ENCODE results near the gene NKIRAS2.

GRCh38 chr17:42023524-42024349 lies 3.8 kb downstream of the NKIRAS2 start:
- TF ChIP-seq CTCF (IDR thresholded peaks at IDR 0.05) = no peak
- TF ChIP-seq, protein P1, sequence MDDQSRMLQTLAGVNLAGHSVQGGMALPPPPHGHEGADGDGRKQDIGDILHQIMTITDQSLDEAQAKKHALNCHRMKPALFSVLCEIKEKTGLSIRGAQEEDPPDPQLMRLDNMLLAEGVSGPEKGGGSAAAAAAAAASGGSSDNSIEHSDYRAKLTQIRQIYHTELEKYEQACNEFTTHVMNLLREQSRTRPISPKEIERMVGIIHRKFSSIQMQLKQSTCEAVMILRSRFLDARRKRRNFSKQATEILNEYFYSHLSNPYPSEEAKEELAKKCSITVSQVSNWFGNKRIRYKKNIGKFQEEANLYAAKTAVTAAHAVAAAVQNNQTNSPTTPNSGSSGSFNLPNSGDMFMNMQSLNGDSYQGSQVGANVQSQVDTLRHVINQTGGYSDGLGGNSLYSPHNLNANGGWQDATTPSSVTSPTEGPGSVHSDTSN (IDR thresholded peaks at IDR 0.05) = no peak
- TF ChIP-seq FOXM1 (IDR thresholded peaks at IDR 0.05; ENCODE audit: low read depth) = no peak
- no peak for TF ChIP-seq SIN3A (IDR thresholded peaks at IDR 0.05; ENCODE audit: borderline replicate concordance, low read depth, low read length)
- no peak for TF ChIP-seq REST (IDR thresholded peaks at IDR 0.05; ENCODE audit: low read depth, low read length)
- no peak for TF ChIP-seq EP300 (IDR thresholded peaks at IDR 0.05; ENCODE audit: borderline replicate concordance in 1 of 2, low read depth in 1 of 2, low read length in 1 of 2)
- no peak for TF ChIP-seq TAF1 (IDR thresholded peaks at IDR 0.05; ENCODE audit: borderline replicate concordance, low read depth, low read length)
- TF ChIP-seq TCF12 (IDR thresholded peaks at IDR 0.05) = no peak
- no peak for TF ChIP-seq CHD2 (IDR thresholded peaks at IDR 0.05; ENCODE audit: low read length, partially characterized antibody)
- no peak for TF ChIP-seq ELF1 (IDR thresholded peaks at IDR 0.05)

Data from SK-N-SH (cell line).